GM12873 (cell line): Measurements from ENCODE around the gene STARD6.

Source experiments
- TF ChIP-seq, protein P1 (sequence below): IDR thresholded peaks from 2 replicates; pipeline ENCODE4 v1.5.1; 2012; ENCODE audit warnings: low read depth, mild to moderate bottlenecking, moderate library complexity, low read length, control low read depth; ENCODE audit not compliant: insufficient read depth; ENCODE audit errors: missing control alignments

The STARD6 gene, protein sequence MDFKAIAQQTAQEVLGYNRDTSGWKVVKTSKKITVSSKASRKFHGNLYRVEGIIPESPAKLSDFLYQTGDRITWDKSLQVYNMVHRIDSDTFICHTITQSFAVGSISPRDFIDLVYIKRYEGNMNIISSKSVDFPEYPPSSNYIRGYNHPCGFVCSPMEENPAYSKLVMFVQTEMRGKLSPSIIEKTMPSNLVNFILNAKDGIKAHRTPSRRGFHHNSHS

DNA sequence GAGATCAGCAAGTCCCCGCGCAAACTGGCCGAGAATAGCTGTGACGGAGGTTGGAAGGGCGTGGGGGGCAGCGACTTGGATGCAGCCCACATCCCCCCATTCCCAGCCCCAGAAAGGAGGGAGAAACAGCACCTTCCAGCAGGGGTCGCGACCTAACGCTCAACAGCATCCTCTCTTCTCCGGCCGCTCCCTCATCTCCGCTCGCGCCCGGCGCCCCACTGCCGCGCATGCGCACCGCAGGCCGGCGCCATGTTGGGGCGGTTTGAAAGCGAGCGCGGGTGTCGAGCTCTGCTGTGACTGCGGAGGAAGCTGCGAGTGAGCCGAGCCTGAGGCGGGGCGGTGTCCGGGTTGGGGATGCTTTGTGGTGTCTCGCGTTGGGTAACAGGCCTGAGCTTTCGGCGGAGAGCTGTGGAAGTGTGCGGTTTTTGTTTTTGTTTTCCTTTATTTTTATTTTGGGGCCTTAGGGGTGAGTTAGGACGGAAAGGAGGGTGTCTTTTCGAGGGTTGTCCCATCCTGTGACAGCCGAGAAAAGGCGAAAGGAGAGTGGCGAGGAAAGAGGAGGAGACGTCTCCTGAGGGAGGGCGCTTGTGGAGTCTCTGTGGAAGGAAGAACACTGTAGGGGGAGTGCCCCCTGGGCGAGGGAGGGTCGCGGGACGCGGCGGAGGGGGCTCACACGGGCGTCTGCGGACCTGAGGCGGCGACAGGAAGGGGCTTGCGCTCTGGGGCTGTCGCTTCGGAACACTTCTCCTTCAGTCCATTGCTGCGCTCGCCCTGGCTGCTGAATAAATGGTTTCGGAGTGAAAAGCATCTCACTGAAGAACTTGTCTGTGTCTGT is at the start of gene STARD6, which contains the start of gene C18orf54:
STARD6 (minus strand) TSS at position 199 of the 835 bp plus-strand sequence. CDS start 3,285 bp downstream, outside the sequence.
C18orf54 (plus strand) TSS at position 247 of the 835 bp plus-strand sequence. CDS start 2,667 bp downstream, outside the sequence.
- TF ChIP-seq, protein P1, sequence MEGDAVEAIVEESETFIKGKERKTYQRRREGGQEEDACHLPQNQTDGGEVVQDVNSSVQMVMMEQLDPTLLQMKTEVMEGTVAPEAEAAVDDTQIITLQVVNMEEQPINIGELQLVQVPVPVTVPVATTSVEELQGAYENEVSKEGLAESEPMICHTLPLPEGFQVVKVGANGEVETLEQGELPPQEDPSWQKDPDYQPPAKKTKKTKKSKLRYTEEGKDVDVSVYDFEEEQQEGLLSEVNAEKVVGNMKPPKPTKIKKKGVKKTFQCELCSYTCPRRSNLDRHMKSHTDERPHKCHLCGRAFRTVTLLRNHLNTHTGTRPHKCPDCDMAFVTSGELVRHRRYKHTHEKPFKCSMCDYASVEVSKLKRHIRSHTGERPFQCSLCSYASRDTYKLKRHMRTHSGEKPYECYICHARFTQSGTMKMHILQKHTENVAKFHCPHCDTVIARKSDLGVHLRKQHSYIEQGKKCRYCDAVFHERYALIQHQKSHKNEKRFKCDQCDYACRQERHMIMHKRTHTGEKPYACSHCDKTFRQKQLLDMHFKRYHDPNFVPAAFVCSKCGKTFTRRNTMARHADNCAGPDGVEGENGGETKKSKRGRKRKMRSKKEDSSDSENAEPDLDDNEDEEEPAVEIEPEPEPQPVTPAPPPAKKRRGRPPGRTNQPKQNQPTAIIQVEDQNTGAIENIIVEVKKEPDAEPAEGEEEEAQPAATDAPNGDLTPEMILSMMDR, result peak; percentile 71

DNA sequence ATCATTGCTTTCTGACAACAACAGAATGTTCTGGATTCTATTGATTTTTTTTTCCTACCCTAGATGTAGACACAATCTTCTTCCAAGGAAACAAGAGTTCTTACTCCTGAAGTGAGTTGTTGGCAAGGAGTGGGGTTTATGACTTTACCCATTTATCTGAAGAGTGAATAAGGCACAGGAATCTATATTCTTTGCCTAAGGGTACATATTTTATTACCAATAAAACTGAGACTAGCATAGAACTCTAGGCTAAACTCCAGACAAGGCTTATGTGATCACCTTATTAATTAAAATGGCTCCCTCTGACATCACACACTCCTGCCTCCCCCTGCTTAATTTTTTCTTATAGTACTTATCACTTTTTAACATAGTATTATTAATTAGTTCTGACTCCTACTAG is 47.6 kb upstream of the STARD6 start:
- TF ChIP-seq, protein P1, result no peak

DNA sequence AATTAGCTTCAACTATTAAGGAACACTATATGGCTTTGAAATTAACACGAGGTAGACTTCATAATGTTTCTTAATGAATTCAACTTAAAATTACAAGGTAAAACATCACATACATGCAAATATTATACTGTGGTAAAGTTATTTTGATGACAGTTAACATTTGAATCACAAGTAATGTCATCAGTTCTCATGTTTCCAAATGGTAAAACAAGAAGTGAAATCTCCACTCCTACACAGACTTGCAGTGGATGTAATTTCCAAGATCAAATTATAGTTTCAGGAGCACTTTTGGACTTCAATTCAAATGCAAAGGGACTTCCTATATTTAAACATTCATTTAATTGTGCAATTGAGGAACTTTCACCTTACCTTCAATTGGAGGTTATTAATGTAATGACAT is 39.1 kb upstream of the STARD6 start:
- TF ChIP-seq, protein P1, result no peak

DNA sequence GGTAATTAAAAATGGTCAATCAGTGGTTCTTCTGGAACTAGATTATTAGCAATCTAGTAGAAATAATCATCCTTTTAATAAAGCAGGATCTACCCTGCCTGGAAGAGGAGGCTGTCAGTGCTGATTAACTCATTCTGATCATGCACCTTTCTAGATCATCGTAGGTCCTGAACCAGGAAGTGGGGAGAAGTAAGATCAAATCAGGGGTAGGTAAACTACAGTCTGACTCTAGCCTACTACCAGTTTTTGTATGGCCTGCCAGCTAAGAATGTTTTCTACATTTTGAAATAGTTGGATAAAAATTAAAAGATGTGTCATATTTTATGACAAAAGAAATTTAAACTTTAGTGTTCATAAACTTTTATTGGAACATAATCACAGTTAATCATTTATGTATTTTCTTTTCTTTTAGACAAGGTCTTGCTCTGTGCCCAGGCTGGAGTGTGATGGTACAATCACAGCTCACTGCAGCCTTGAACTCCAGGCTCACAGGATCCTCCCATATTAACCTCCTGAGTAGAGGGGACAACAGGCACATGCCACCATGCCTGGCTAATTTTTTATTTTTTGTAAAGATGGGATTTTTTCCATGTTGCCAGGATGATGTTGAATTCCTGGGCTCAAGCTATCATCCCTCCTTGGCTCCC is 36.1 kb upstream of the STARD6 start:
- TF ChIP-seq, protein P1, result no peak

DNA sequence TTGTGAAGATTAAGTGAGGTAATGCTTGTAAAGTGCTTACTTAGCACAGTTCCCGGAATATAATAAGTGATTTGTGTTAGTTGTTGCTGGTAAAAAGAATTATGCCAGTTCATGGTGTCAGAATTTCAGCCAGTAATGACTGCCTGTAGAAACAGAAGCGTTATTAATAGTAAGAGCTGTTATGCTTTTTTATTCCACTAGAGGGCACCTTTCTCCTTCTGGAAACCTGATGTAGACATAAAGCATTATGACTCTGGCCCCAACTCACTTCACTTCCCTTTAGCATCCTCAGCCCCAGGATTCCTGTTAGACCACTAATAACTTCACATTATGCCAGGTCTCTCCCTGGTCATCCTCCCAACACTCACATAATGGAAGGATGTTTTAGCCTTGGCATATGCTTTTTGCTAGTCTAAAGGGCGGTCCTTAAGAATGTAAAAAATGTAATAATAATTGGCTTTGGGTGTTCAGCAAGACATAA is 34.9 kb upstream of the STARD6 start:
- TF ChIP-seq, protein P1, result peak; percentile 73

DNA sequence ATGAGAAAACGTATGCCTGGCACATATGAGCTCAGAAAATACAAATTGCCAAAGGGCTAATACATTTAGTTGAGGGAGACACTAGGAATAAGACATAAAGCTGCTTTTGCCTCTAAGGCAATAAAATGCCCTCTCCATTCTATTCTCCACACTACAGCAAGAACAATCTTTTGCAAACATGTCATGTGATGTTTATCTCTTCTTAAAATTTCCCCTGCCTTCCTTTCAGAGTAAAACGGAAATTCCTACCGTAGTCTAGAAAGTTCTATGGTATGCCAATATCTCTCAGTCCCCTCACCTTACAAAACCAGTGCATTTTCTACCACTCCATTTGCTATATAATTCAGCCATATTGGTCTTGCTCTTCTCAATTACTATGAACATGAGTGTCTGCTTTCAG is 33.2 kb upstream of the STARD6 start:
- TF ChIP-seq, protein P1, result no peak

DNA sequence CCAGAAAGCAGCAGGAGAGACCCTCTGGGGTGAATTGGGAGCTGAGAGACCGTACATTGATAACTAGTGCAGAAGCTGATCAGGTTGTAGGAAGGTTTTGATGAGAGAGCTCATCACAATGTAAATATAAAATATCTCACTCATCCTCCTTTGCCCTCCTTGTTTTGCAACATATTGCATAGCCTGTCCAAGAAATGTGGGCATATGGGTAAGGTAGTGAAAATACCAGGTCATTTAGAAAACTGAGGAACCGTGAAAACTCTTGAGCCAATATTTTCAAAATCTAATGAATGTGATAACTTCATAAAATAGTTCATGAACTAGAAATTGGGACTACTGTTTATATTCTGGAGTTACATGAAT is 31.5 kb upstream of the STARD6 start:
- TF ChIP-seq, protein P1, result no peak
